H9 (cell line): ENCODE measurements around the gene KDM5D. TPM values are rescaled to one million over a fixed set of nuclear protein-coding genes. Genes with fewer than 3 reads are reported as not detected.

Experiments used
- DNase-seq: peaks from one replicate; pipeline ENCODE4 v3.0.0-alpha.2; 2017
- H2AFZ ChIP-seq: one replicate; pipeline ENCODE4 v1.6.1; 2013; ENCODE audit warnings: mild to moderate bottlenecking, low read length, control low read depth, moderate library complexity
- H2AK5ac ChIP-seq: 2 replicates; pipeline ENCODE4 v1.6.1; 2013; ENCODE audit warnings: low read length, control low read depth, mixed read lengths; ENCODE audit not compliant: insufficient read length
- H2BK120ac ChIP-seq: one replicate; pipeline ENCODE4 v1.6.1; 2013; ENCODE audit warnings: low read depth, mild to moderate bottlenecking, low read length, control low read depth, inconsistent platforms; ENCODE audit not compliant: poor library complexity, severe bottlenecking
- H2BK12ac ChIP-seq: 2 replicates; pipeline ENCODE4 v1.6.1; 2013; ENCODE audit warnings: low read length, control low read depth, mixed read lengths, low read depth; ENCODE audit not compliant: insufficient read length
- H2BK15ac ChIP-seq: 2 replicates; pipeline ENCODE4 v1.6.1; 2013; ENCODE audit warnings: low read depth, low read length, control low read depth
- H2BK20ac ChIP-seq: one replicate; pipeline ENCODE4 v1.6.1; 2013; ENCODE audit warnings: low read depth, mild to moderate bottlenecking, low read length, control low read depth, inconsistent platforms; ENCODE audit not compliant: poor library complexity, severe bottlenecking
- H2BK5ac ChIP-seq: 2 replicates; pipeline ENCODE4 v1.6.1; 2013; ENCODE audit warnings: low read length, control low read depth, mixed read lengths; ENCODE audit not compliant: insufficient read length
- H3K14ac ChIP-seq: 2 replicates; pipeline ENCODE4 v1.6.1; 2013; ENCODE audit warnings: low read length, control low read depth; ENCODE audit not compliant: insufficient read depth
- H3K18ac ChIP-seq: 2 replicates; pipeline ENCODE4 v1.6.1; 2013; ENCODE audit warnings: low read depth, mild to moderate bottlenecking, mixed read lengths, low read length, control low read depth; ENCODE audit not compliant: insufficient read length
- H3K23ac ChIP-seq: 2 replicates; pipeline ENCODE4 v1.6.1; 2013; ENCODE audit warnings: low read length, control low read depth, mixed read lengths, low read depth; ENCODE audit not compliant: insufficient read length
- H3K23me2 ChIP-seq: 2 replicates; pipeline ENCODE4 v1.6.1; 2013; ENCODE audit warnings: low read depth, mild to moderate bottlenecking, mixed read lengths, low read length, control low read depth; ENCODE audit not compliant: insufficient read length, poor library complexity, severe bottlenecking
- H3K27ac ChIP-seq: 2 replicates; pipeline ENCODE4 v1.5.1; 2013; ENCODE audit warnings: low read length, control low read depth, mixed read lengths, low read depth; ENCODE audit not compliant: insufficient read length
- H3K27me3 ChIP-seq: 2 replicates; pipeline ENCODE4 v1.6.1; 2013; ENCODE audit warnings: low read length, control low read depth, inconsistent platforms; ENCODE audit not compliant: insufficient read depth
- H3K4ac ChIP-seq: 2 replicates; pipeline ENCODE4 v1.6.1; 2013; ENCODE audit warnings: low read depth, mild to moderate bottlenecking, control low read depth, inconsistent platforms, low read length, moderate library complexity
- H3K4me1 ChIP-seq: 2 replicates; pipeline ENCODE4 v1.6.1; 2013; ENCODE audit warnings: low read length, control low read depth, inconsistent platforms; ENCODE audit not compliant: insufficient read depth
- H3K4me2 ChIP-seq: 2 replicates; pipeline ENCODE4 v1.6.1; 2013; ENCODE audit warnings: low read length, control low read depth, mixed read lengths; ENCODE audit not compliant: insufficient read length, insufficient read depth
- H3K56ac ChIP-seq: 2 replicates; pipeline ENCODE4 v1.6.1; 2013; ENCODE audit warnings: low read depth, mild to moderate bottlenecking, mixed read lengths, low read length, control low read depth; ENCODE audit not compliant: insufficient read length
- H3K79me1 ChIP-seq: 2 replicates; pipeline ENCODE4 v1.6.1; 2013; ENCODE audit warnings: low read depth, mild to moderate bottlenecking, moderate library complexity, low read length, control low read depth, inconsistent platforms; ENCODE audit not compliant: insufficient read depth, poor library complexity, severe bottlenecking
- H3K79me2 ChIP-seq: 2 replicates; pipeline ENCODE4 v1.6.1; 2013; ENCODE audit warnings: low read length, control low read depth, inconsistent platforms; ENCODE audit not compliant: insufficient read depth
- H3K9ac ChIP-seq: 2 replicates; pipeline ENCODE4 v1.6.1; 2013; ENCODE audit warnings: low read length, control low read depth, mixed read lengths; ENCODE audit not compliant: insufficient read length; ENCODE audit errors: extremely low read depth
- H3K9me3 ChIP-seq: one replicate; pipeline ENCODE4 v1.6.1; 2013; ENCODE audit warnings: low read depth, low read length, inconsistent platforms; ENCODE audit not compliant: control insufficient read depth
- H3T11ph ChIP-seq: one replicate; pipeline ENCODE4 v1.6.1; 2013; ENCODE audit warnings: mild to moderate bottlenecking, low read length, control low read depth, inconsistent platforms
- H4K20me1 ChIP-seq: one replicate; pipeline ENCODE4 v1.6.1; 2013; ENCODE audit not compliant: control insufficient read depth, insufficient read length, insufficient read depth
- H4K5ac ChIP-seq: 2 replicates; pipeline ENCODE4 v1.6.1; 2013; ENCODE audit warnings: low read depth, mild to moderate bottlenecking, mixed read lengths, low read length, control low read depth; ENCODE audit not compliant: insufficient read length
- H4K8ac ChIP-seq: replicated peaks from 2 replicates; pipeline ENCODE4 v1.6.1; 2013; ENCODE audit warnings: low read length, control low read depth, mixed read lengths, low read depth; ENCODE audit not compliant: insufficient read length
- H4K91ac ChIP-seq: 2 replicates; pipeline ENCODE4 v1.6.1; 2013; ENCODE audit warnings: low read depth, mild to moderate bottlenecking, moderate library complexity, mixed read lengths, low read length, control low read depth; ENCODE audit not compliant: insufficient read length
- H3K27ac Mint-ChIP-seq, 3 experiments: 2 replicates in 2 of 3; 3 replicates in 1 of 3; pipeline ENCODE4 v1.8.0; 2020 to 2021; ENCODE audit warnings: mixed read lengths in 3 of 3, mild to moderate bottlenecking in 1 of 3, moderate library complexity in 1 of 3
- H3K27me3 Mint-ChIP-seq: 2 replicates; pipeline ENCODE4 v1.8.0; 2021; ENCODE audit warnings: low read depth, mild to moderate bottlenecking, moderate library complexity, mixed read lengths
- H3K36me3 Mint-ChIP-seq, 3 experiments: 2 replicates in 2 of 3; 3 replicates in 1 of 3; pipeline ENCODE4 v1.8.0; 2020 to 2021; ENCODE audit warnings: low read depth in 3 of 3, mixed read lengths in 3 of 3; ENCODE audit not compliant: insufficient read depth in 1 of 3
- H3K4me1 Mint-ChIP-seq, 2 experiments: 2 replicates each; pipeline ENCODE4 v1.8.0; 2020; ENCODE audit warnings: mixed read lengths in 2 of 2
- H3K4me3 Mint-ChIP-seq, 2 experiments: 2 replicates in 1 of 2; 3 replicates in 1 of 2; pipeline ENCODE4 v1.8.0; 2020 to 2021; ENCODE audit warnings: mild to moderate bottlenecking in 2 of 2, mixed read lengths in 2 of 2, moderate library complexity in 1 of 2
- H3K9me3 Mint-ChIP-seq, 2 experiments: 2 replicates in 1 of 2; 3 replicates in 1 of 2; pipeline ENCODE4 v1.8.0; 2020; ENCODE audit warnings: mild to moderate bottlenecking in 2 of 2, mixed read lengths in 2 of 2, moderate library complexity in 1 of 2
- WGBS: extraction: QIAGEN DNeasy Blood & Tissue Kit; methylation state at CpG from one replicate; pipeline ENCODE4 v1.1.7; 2013; ENCODE audit warnings: missing lambda C conversion rate, low lambda C conversion rate, mixed read lengths; ENCODE audit not compliant: insufficient read length; ENCODE audit errors: extremely low coverage; 5-methylcytosine and 5-hydroxymethylcytosine counted together
- total RNA-seq: library from RNA; stranded (reverse); gene quantifications from 2 replicates; pipeline ENCODE4 v1.2.1, GENCODE V29; 2021
- TF ChIP-seq, protein P1 (sequence below): fragments of 200-600 bp; sonication (generic); conservative IDR thresholded peaks from 3 replicates; pipeline ENCODE4 v1.8.0; 2021; ENCODE audit warnings: antibody characterized with exemption, mild to moderate bottlenecking

Gene KDM5D
- total RNA-seq, 1 experiment from 2014 or later: not detected

DNA sequence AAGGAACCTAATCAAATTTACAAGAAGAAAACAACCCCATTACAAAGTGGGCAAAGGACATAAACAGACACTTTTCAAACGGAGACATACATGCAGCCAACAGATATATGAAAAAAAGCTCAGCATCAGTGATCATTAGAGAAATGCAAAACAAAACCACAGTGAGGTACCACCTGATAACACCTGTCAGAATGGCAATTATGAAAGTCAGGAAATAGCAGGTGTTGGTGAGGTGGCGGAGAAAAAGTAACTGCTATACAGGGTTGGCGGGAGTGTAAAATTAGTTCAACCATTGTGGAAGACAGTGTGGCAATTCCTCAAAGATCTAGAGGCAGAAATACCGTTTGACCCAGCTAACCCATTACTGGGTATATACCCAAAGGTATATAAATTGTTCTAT, 31.1 kb downstream of the KDM5D start:
- no peak overlapping the region for H3K9ac ChIP-seq
- H3K56ac ChIP-seq: no peak overlapping the region
- H4K20me1 ChIP-seq: no peaks in the 10 kb centered on the region
- H2BK120ac ChIP-seq: no peak overlapping the region
- H4K91ac ChIP-seq: no peak overlapping the region
- H3K27me3 ChIP-seq: no peaks in the 10 kb centered on the region
- no peak overlapping the region for H2BK12ac ChIP-seq
- H3K79me2 ChIP-seq: no peaks in the 10 kb centered on the region
- no peaks in the 10 kb centered on the region for H3K23me2 ChIP-seq
- H3K18ac ChIP-seq: no peak overlapping the region
- no peaks in the 10 kb centered on the region for H3K4me1 Mint-ChIP-seq
- no peak overlapping the region for H3K27ac ChIP-seq
- no peaks in the 10 kb centered on the region for H3K9me3 Mint-ChIP-seq
- H3K27ac Mint-ChIP-seq: no peak overlapping the region
- no CpG with 5 or more reads among the region's 4 CpGs for WGBS
- H4K8ac ChIP-seq: no peak overlapping the region
- no peak overlapping the region for H2AFZ ChIP-seq
- no peak overlapping the region for H4K5ac ChIP-seq
- no peak overlapping the region for H2AK5ac ChIP-seq
- H3K4me1 ChIP-seq: no peaks in the 10 kb centered on the region
- no peak overlapping the region for H3K4me3 Mint-ChIP-seq
- H3K4ac ChIP-seq: no peak overlapping the region
- no peak overlapping the region for H2BK15ac ChIP-seq
- no peak overlapping the region for H2BK20ac ChIP-seq
- H3K36me3 Mint-ChIP-seq: no peaks in the 10 kb centered on the region
- TF ChIP-seq, protein P1, sequence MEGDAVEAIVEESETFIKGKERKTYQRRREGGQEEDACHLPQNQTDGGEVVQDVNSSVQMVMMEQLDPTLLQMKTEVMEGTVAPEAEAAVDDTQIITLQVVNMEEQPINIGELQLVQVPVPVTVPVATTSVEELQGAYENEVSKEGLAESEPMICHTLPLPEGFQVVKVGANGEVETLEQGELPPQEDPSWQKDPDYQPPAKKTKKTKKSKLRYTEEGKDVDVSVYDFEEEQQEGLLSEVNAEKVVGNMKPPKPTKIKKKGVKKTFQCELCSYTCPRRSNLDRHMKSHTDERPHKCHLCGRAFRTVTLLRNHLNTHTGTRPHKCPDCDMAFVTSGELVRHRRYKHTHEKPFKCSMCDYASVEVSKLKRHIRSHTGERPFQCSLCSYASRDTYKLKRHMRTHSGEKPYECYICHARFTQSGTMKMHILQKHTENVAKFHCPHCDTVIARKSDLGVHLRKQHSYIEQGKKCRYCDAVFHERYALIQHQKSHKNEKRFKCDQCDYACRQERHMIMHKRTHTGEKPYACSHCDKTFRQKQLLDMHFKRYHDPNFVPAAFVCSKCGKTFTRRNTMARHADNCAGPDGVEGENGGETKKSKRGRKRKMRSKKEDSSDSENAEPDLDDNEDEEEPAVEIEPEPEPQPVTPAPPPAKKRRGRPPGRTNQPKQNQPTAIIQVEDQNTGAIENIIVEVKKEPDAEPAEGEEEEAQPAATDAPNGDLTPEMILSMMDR: no peak
- no peaks in the 10 kb centered on the region for H3K27me3 Mint-ChIP-seq
- H3K23ac ChIP-seq: no peak overlapping the region
- H3K9me3 ChIP-seq: no peaks in the 10 kb centered on the region
- no peak overlapping the region for H3T11ph ChIP-seq
- no peak overlapping the region for H3K4me2 ChIP-seq
- H3K14ac ChIP-seq: no peak overlapping the region
- DNase-seq: no peak
- no peak overlapping the region for H2BK5ac ChIP-seq
- no peaks in the 10 kb centered on the region for H3K79me1 ChIP-seq
